Activated CD8-positive, alpha-beta memory T cell treated with anti-CD3 and anti-CD28 coated beads, Interleukin-2, amount 10 ng/mL, durations not matched to agents 7 days and 5 days (primary cell): ENCODE data around the gene MTF2. TPM values are rescaled to one million over a fixed set of nuclear protein-coding genes. Genes with fewer than 3 reads are reported as not detected.

Source experiments
- ATAC-seq: fragments of 150-1000 bp; cut with Tn5 transposase; one replicate; pipeline ENCODE4 v1.10.0; 2021; ENCODE audit warnings: moderate library complexity
- CTCF ChIA-PET: fragments of 350-600 bp; sonication (Branson Sonifier 250); formaldehyde crosslinking; loops from one replicate; lab custom pipeline; 2021; ENCODE audit warnings: antibody characterized with exemption; lab: Charles Lee
- DNase-seq: peaks from one replicate; pipeline ENCODE4 v3.0.0-alpha.2; 2020
- H3K27ac Mint-ChIP-seq: one replicate; pipeline ENCODE4 v1.8.0; 2021; ENCODE audit warnings: mild to moderate bottlenecking, mixed read lengths
- H3K27me3 Mint-ChIP-seq: one replicate; pipeline ENCODE4 v1.8.0; 2021; ENCODE audit warnings: mixed read lengths
- H3K36me3 Mint-ChIP-seq: one replicate; pipeline ENCODE4 v1.8.0; 2021; ENCODE audit warnings: mild to moderate bottlenecking, mixed read lengths
- H3K4me1 Mint-ChIP-seq: one replicate; pipeline ENCODE4 v1.8.0; 2021; ENCODE audit warnings: mixed read lengths
- H3K4me3 Mint-ChIP-seq: one replicate; pipeline ENCODE4 v1.8.0; 2021; ENCODE audit warnings: mild to moderate bottlenecking, moderate library complexity, mixed read lengths
- H3K9me3 Mint-ChIP-seq: one replicate; pipeline ENCODE4 v1.8.0; 2022; ENCODE audit warnings: low read depth, mixed read lengths
- total RNA-seq, 2 experiments: library from RNA; stranded (reverse); gene quantifications; one replicate each; pipeline ENCODE4 v1.2.3, GENCODE V29; 2021

The MTF2 gene
- total RNA-seq, 2 experiments from 2014 or later: 70.6 to 75.7 TPM

DNA sequence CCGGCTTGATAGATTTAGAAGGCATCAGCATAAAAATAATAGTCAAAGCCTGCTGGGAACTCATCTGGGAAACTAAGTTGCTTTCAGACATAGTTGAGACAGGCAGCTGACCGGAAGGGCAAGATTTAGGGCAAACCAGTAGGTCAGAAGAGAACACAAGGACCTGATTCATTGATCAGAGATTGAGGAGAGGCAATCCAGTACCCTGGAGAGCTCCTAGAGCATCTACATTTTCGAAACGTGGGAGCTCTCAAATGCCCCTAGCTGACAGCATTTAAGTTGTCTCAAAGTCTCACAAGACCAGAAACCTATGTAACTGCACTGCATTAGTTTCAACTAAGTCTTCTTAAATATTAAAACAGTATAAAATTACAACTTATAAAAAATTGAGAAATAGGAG, 22.9 kb upstream of the MTF2 start:
- Mint-ChIP-seq H3K27ac (no peak overlapping the region), H3K9me3 (no peaks in the 10 kb centered on the region), H3K36me3 (no peaks in the 10 kb centered on the region), H3K4me3 (no peak overlapping the region), H3K27me3 (peaks cover 29% of the 10 kb centered on the region), H3K4me1 (no peaks in the 10 kb centered on the region)
- DNase-seq (peak; percentile 44), ATAC-seq (no peak)
- CTCF ChIA-PET: interaction anchor here (1.2 to 2.8 kb wide), 3 partner anchors 14 to 32 kb away, joined by 3 to 8 read pairs (median 5); no protein-coding TSS in a partner anchor

- Mint-ChIP-seq H3K4me1 (no peaks in the 10 kb centered on the region), H3K27ac (no peak overlapping the region), H3K4me3 (no peak overlapping the region), H3K9me3 (no peaks in the 10 kb centered on the region), H3K36me3 (no peaks in the 10 kb centered on the region), H3K27me3 (peaks cover 29% of the 10 kb centered on the region)
- CTCF ChIA-PET: interaction anchor here (1.2 to 2.8 kb wide), 3 partner anchors 15 to 33 kb away, joined by 3 to 8 read pairs (median 5); no protein-coding TSS in a partner anchor
- no peak for DNase-seq
- no peak for ATAC-seq
Measured at GRCh38 chr1:93056649-93057048, 22.4 kb upstream of the MTF2 start.

DNA sequence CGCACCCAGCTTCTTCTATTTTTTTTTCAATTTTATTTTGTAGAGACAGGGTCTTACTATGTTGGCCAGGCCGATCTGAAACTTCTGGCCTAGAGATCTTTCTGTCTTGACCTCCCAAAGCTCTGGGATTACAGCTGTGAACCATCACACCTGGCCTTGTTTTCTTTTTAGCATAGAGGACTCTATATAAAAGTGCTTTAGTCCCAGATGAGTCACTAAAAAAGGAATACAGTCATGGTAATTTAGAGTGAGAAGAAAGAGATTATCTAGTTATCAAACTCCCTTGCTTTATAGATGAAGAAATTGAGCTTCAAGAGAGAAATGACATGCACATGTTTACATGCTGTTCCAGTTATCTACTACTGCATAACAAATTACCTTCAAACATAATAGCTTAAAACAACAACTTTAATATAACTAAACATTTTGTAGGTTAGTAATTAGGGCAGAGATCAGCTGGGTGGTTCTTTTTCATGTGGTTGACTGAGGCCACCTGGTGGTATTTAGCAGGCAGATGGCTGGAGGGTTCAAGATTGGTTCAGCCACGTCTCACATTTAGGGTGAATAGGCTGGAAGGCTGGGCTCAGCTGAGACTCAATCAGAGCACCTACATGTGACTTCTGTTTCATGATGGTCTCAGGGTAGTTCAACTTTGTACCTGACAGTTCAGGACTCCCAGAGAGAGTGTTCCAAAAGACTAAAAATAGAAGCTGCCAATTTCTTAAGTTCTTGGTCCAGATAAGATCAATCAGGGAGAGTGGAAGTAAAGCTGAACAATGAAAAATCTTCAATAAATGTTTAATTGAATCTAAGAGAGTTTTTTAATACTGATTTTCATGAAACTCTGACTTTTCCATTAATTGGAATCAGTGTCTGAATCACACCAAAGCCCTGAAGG, 16.9 kb upstream of the MTF2 start:
- H3K4me1 Mint-ChIP-seq: peaks cover 2% of the 10 kb centered on the region
- ATAC-seq (peak; percentile 77), DNase-seq (peak; percentile 69)
- no peaks in the 10 kb centered on the region for H3K36me3 Mint-ChIP-seq
- peaks cover 50% of the 10 kb centered on the region for H3K27me3 Mint-ChIP-seq
- no peaks in the 10 kb centered on the region for H3K9me3 Mint-ChIP-seq
- H3K27ac Mint-ChIP-seq: no peak overlapping the region
- CTCF ChIA-PET: interaction anchor here (0.7 to 3.7 kb wide), 32 partner anchors 8 to 244 kb away, joined by 3 to 23 read pairs (median 5); partner anchors contain the start of genes DIPK1A and RPL5
- H3K4me3 Mint-ChIP-seq: no peak overlapping the region

- CTCF ChIA-PET: interaction anchor here (0.5 kb wide), 1 partner anchor 10 kb away, joined by 3 read pairs; no protein-coding TSS in a partner anchor
- H3K27ac Mint-ChIP-seq: no peak overlapping the region
- peaks cover 14% of the 10 kb centered on the region for H3K4me1 Mint-ChIP-seq
- H3K9me3 Mint-ChIP-seq: no peaks in the 10 kb centered on the region
- DNase-seq (no peak), ATAC-seq (no peak)
- peaks cover 8% of the 10 kb centered on the region for H3K36me3 Mint-ChIP-seq
- no peaks in the 10 kb centered on the region for H3K27me3 Mint-ChIP-seq
- no peak overlapping the region for H3K4me3 Mint-ChIP-seq
Measured at GRCh38 chr1:93076268-93076667, 2.8 kb upstream of the MTF2 start.

DNA sequence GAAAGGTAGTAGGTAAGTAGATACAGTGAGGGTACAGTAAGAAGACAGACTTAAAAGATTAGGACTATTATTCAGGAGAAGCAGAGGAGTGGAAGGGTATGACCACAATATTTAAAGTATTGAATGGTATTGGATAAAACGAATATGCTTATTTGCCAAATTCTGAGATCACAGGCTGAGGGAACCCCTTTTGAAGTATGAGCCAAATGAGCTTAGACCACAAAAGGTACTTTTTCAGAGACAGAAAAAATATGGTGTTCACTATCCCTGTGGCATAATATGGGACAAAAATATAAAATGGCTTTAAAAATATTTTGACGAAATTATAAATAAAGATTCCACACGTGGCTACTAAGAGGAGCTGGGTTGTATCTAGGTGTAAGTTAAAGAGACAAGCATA, 880 bp upstream of the MTF2 start:
- Mint-ChIP-seq H3K9me3 (no peaks in the 10 kb centered on the region), H3K36me3 (peaks cover 11% of the 10 kb centered on the region), H3K4me1 (peaks cover 20% of the 10 kb centered on the region), H3K27ac (peak overlapping the region; percentile 95), H3K27me3 (no peaks in the 10 kb centered on the region), H3K4me3 (peak overlapping the region; percentile 98)
- no peak for DNase-seq
- CTCF ChIA-PET: interaction anchor here (0.6 to 3.2 kb wide), 10 partner anchors 11 to 267 kb away, joined by 3 to 22 read pairs (median 5); partner anchors contain the start of gene DR1
- no peak for ATAC-seq

DNA sequence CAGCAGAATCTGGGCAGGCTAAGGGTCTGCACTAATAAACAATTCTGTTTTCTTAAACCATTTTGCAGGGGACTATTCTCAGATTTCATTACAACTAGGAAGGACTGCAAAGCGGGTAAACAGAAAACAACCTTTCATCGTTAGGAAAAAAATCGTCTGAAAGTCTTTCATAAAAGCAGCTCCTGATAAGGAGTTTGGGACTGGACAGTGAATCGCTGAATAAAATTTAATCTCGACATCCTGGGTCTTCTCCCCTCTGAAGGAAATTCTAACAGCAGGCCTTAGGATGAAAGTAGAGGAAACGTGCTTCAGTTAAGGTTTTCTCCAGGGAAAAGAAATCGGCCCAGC, 471 bp upstream of the MTF2 start:
- H3K4me1 Mint-ChIP-seq: peaks cover 24% of the 10 kb centered on the region
- no peak for ATAC-seq
- no peak for DNase-seq
- CTCF ChIA-PET: interaction anchor here (1.1 to 3.2 kb wide), 11 partner anchors 12 to 736 kb away, joined by 3 to 22 read pairs (median 5); partner anchors contain the start of gene DR1
- peaks cover 4% of the 10 kb centered on the region for H3K9me3 Mint-ChIP-seq
- H3K27me3 Mint-ChIP-seq: no peaks in the 10 kb centered on the region
- H3K4me3 Mint-ChIP-seq: peak overlapping the region; percentile 98
- H3K36me3 Mint-ChIP-seq: peaks cover 15% of the 10 kb centered on the region
- H3K27ac Mint-ChIP-seq: peak overlapping the region; percentile 95

DNA sequence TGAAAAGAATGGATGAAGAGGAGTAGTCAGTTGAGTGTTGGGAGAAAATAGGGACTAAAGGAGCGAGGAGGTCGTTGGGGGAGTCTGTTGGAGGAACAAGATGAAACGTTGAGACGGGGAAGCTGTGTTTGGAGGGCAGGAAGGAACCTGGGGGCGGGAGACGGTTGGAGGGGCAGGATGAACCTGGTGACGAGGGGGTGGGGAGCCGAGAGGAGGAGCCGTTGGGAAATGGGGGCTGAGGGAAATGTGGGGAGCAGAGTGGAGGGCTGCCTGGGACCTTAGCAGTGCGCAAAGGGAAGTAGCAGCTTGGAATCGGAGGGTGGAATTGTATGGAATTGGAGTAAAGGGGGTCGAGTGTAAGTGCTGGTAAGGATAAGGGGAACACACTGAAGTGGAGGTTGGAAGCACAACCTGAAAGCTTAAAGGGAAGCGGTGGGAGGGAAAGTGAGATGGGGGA, 630 bp downstream of the MTF2 start:
- peaks cover 30% of the 10 kb centered on the region for H3K4me1 Mint-ChIP-seq
- peak overlapping the region; percentile 98 for H3K4me3 Mint-ChIP-seq
- CTCF ChIA-PET: interaction anchor here (0.8 to 3.2 kb wide), 21 partner anchors 9 to 735 kb away, joined by 3 to 22 read pairs (median 4); partner anchors contain the start of gene RPL5
- peaks cover 5% of the 10 kb centered on the region for H3K9me3 Mint-ChIP-seq
- DNase-seq: peak; percentile 60
- H3K36me3 Mint-ChIP-seq: peaks cover 26% of the 10 kb centered on the region
- peak overlapping the region; percentile 95 for H3K27ac Mint-ChIP-seq
- ATAC-seq: no peak
- no peaks in the 10 kb centered on the region for H3K27me3 Mint-ChIP-seq

DNA sequence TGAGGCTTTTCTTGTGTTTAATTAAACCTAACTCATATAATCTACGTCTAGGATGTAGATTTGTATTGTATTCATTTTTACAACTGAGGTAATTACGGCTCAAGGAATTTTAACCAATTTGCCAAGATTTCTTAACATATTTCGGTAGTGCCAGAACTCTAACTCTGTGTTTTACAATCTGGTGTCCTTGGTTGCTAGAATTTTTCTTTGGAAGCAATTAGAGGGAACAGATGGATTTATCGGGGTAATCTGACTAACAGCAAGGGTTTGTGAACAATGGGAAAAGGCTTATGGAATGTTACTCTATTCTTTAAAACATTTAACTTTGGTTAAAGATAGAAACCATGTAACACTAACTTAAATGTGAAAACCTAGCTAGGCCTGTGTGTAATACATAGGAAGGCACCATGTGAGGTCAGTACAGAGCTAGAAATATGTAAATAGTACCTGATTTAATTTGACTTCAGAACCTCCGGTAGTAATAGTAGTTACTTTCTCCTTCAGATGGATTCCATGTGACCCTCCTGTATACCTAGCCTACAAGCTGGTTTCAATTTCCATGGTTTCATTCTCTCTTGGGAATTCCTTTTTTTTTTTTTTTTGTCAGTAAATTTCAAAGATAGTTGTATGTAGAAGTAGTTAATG, 1.2 kb downstream of the MTF2 start:
- H3K4me1 Mint-ChIP-seq: peaks cover 30% of the 10 kb centered on the region
- CTCF ChIA-PET: interaction anchor here (0.7 to 3.2 kb wide), 24 partner anchors 9 to 734 kb away, joined by 3 to 22 read pairs (median 4); partner anchors contain the start of gene RPL5
- DNase-seq: no peak

DNA sequence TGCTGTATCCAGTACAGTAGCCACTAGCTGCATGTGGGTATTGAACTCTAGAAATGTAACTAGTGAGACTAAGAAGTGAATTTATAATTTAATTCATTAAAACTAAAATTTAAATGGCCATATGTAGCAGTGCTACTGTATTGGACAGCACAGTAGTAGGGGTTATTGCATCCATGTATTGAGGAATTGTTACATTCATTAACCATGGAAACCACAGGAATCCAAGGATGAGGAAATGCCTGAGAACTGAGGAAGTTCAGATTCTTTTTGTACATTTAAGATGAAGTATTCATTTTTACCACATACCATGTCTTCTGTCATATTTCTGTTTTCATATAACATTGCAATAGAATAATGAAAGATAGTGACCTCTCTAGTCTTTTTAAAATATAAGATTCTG, 2.6 kb downstream of the MTF2 start:
- peak overlapping the region; percentile 61 for H3K27ac Mint-ChIP-seq
- DNase-seq (no peak), ATAC-seq (no peak)
- peaks cover 5% of the 10 kb centered on the region for H3K9me3 Mint-ChIP-seq
- no peaks in the 10 kb centered on the region for H3K27me3 Mint-ChIP-seq
- peaks cover 38% of the 10 kb centered on the region for H3K36me3 Mint-ChIP-seq
- peak overlapping the region; percentile 98 for H3K4me3 Mint-ChIP-seq
- CTCF ChIA-PET: interaction anchor here (1.3 to 3.0 kb wide), 3 partner anchors 20 to 733 kb away, joined by 3 to 7 read pairs (median 5); no protein-coding TSS in a partner anchor
- peaks cover 37% of the 10 kb centered on the region for H3K4me1 Mint-ChIP-seq

More for the DNA sequence above, 1.2 kb downstream of the MTF2 start:
- Mint-ChIP-seq H3K27me3 (no peaks in the 10 kb centered on the region), H3K4me3 (peak overlapping the region; percentile 98), H3K9me3 (peaks cover 5% of the 10 kb centered on the region), H3K36me3 (peaks cover 28% of the 10 kb centered on the region), H3K27ac (peak overlapping the region; percentile 95)
- ATAC-seq: peak; percentile 57

DNA sequence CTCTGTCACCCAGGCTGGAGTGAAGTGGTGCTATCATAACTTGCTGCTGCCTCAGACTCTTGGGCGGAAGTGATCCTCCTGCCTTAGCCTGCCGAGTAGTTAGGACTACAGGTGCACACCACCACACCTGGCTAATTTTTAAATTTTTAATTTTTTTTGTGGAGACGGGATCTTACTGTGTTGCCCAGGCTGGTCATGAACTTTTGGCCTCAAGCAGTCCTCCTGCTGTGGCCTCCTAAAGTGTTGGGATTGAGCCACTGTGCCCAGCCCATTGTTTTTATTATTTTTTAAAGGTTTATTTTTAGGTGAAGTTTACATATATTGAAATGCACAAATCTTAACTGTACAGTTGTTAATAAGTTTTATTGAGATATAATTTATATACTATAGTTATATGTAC, 3.2 kb downstream of the MTF2 start:
- ATAC-seq (no peak), DNase-seq (no peak)
- no peaks in the 10 kb centered on the region for H3K27me3 Mint-ChIP-seq
- peaks cover 43% of the 10 kb centered on the region for H3K4me1 Mint-ChIP-seq
- CTCF ChIA-PET: interaction anchor here (1.7 kb wide), 1 partner anchor 28 kb away, joined by 3 read pairs; no protein-coding TSS in a partner anchor
- peaks cover 43% of the 10 kb centered on the region for H3K36me3 Mint-ChIP-seq
- no peak overlapping the region for H3K4me3 Mint-ChIP-seq
- H3K9me3 Mint-ChIP-seq: peaks cover 5% of the 10 kb centered on the region
- no peak overlapping the region for H3K27ac Mint-ChIP-seq

DNA sequence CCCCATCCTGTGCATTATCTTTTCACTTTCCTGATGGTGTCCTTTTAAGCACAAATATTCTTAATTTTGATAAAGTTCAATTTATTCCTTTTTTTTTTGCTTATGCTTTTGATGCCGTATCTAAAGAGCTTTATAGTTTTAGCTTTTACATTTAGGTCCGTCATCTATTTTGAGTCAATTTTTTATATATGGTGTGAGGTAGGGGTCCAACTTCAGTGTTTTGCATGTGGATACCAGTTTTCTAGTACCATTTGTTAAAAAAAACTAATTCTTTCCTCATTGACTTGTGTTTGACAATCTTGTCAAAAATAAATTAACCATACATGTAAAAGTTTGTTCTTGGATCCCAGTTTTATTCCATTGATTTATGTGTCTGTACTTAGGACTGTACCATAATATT, 4.9 kb downstream of the MTF2 start:
- Mint-ChIP-seq H3K27me3 (no peaks in the 10 kb centered on the region), H3K27ac (no peak overlapping the region), H3K4me1 (peaks cover 46% of the 10 kb centered on the region), H3K36me3 (peaks cover 52% of the 10 kb centered on the region), H3K4me3 (no peak overlapping the region), H3K9me3 (peaks cover 5% of the 10 kb centered on the region)
- ATAC-seq: no peak
- CTCF ChIA-PET: no interaction called here
- no peak for DNase-seq

DNA sequence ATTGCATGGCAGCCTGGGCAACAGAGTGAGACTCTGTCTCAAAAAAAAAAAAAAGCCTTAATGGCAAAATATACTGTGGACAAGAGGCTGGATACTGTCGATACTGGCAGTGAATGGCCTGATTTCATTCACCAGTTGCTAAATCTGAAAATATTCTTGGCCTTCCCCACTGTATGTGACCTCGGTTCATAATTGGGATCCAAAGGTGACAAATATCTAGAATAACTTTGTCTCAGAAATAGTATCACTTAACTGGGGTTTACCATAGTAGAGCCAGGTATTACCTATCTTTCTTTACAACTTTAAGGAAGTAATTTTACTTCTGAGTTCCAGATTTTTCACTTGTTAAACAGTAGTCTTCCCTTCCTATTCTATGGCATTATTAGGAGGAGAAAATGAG, 8.4 kb downstream of the MTF2 start:
- Mint-ChIP-seq H3K4me1 (peaks cover 40% of the 10 kb centered on the region), H3K27me3 (no peaks in the 10 kb centered on the region), H3K27ac (peak overlapping the region; percentile 43), H3K9me3 (peaks cover 8% of the 10 kb centered on the region), H3K36me3 (peaks cover 66% of the 10 kb centered on the region), H3K4me3 (no peak overlapping the region)
- no peak for ATAC-seq
- DNase-seq: no peak
- CTCF ChIA-PET: interaction anchor here (1.1 kb wide), 1 partner anchor 51 kb away, joined by 3 read pairs; no protein-coding TSS in a partner anchor
